GM19324 (cell line): ENCODE measurements around the gene GAL.

Source experiments
- ATAC-seq: cut with Tn5 transposase; IDR thresholded peaks from one replicate; pipeline ENCODE4 v1.9.1; 2021; ENCODE audit warnings: mild to moderate bottlenecking, moderate library complexity; ENCODE audit not compliant: unreplicated experiment, low FRiP score

Gene GAL

DNA sequence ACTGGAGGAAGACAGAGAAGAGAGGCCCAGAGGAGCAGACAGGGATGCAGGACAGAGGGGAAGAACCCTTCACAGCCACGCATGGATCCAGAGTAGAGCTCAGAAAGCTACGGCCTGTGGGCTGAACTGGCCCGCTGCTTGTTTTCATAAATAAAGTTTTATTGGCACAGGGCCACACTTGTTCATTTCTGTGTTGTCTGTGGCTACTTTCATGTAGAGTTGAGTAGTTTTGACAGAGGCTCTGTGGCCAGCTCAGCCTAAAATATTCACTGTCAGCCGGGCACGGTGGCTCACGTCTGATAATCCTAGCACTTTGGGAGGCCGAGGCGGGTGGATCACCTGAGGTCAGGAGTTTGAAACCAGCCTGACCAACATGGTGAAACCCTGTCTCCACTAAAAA lies 26.2 kb upstream of the GAL start:
- ATAC-seq, result no peak

DNA sequence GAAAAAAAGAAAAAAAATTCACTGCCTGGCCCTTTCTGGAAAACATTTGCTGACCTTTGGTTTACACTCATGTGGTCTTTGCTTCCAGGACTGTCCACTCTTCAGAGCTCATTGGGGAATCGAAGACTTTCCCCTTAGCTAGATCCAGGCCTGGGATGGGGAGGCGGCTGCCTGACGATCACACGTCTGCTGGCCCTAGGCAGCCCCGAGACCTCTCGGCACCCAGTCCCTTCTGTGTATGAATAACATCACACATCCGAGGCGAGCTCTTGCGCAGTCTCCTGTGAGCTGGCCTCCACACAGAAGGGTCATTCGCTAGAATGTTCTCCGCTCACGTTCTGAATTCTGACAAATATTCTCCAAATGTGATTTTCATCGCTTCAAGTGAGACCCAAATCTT lies 25.7 kb upstream of the GAL start:
- no peak for ATAC-seq

DNA sequence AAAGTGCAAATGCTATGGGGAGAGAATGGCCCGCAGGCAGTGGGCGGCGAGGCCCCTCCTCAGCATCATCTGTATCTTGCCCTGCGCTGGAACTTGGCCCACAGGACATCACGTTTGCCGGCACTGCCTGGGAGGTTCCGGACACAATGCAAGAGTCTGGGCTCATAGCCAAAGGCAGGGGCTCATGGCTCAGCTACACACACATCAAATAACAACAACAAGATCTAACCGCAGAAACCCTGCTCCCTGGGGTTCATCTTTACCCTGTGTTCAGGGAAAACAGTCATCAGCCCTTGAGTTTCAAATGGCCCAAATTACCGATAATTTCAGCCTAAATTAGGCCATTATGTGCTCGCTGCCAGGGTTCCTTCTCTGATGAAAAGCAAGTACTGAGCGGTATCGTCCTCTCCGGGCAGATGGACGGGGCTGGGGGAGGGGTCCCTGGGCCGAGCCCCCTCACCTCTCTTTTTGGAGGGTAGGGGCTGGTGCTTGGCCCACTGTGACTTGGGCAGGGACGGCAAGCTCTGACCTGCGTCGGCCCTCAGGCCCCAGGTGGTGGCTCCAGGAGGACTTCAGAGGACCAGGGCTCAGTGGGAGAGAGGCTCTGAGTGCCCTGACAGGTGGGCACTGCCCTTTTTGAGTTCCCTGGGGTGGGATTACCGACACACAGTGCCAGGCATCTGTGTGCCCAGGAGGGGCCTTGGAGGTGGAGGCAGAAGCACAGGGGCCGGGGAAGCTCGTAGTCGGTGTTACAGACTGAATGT lies 25.0 kb upstream of the GAL start:
- no peak for ATAC-seq

- ATAC-seq, result no peak
These were observed 24.1 kb upstream of the GAL start for GRCh38 chr11:68660066-68660810.

DNA sequence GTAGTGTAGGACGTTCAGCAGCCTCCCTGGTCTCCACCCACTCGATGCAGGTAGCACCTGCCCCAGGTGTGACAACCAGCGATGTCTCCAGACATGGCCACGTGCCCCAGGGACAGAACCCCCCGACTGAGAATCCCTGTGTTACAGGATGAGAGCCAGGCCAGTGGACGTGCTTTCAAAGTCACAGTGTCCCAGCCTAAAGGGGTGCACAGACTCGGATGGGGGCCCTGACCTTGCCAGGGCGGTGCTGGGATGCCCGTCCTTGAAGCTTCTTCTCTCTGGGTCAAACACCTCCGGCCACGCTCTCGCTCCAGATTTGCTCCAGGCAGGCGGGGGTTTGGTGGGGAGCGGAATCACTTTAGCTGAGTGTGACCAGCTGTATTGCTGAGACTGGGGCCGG lies 23.3 kb upstream of the GAL start:
- no peak for ATAC-seq

- no peak for ATAC-seq
These were observed 22.4 kb upstream of the GAL start for GRCh38 chr11:68661697-68662603.

- ATAC-seq, result no peak
These were observed 20.8 kb upstream of the GAL start for GRCh38 chr11:68663482-68664010.

DNA sequence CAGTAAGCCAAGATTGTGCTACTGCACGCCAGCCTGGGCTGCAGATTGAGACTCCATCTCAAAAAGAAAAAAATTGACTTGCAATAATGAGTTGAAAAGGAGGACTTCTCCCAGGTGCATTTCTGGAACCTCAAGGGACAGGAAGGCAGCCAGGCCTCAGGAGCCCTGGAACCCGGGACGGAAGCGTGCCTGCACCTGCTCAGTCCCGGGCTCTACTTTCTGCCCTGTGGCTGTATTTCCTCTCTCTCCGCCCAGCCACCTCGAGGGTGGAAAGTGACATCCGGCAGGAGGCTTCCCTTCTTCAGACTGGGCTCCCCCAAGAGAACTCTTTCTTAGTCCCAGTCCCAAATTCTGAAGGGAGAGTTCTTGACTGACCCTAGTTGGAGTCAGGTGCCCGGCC lies 20.2 kb upstream of the GAL start:
- ATAC-seq, result no peak

GRCh38 chr11:68664906-68665305 lies 19.4 kb upstream of the GAL start:
- no peak for ATAC-seq

GRCh38 chr11:68665436-68665835 lies 18.9 kb upstream of the GAL start:
- ATAC-seq, result no peak

GRCh38 chr11:68666849-68667248 lies 17.5 kb upstream of the GAL start:
- ATAC-seq, result no peak

GRCh38 chr11:68667511-68668500 lies 16.5 kb upstream of the GAL start:
- ATAC-seq, result no peak

DNA sequence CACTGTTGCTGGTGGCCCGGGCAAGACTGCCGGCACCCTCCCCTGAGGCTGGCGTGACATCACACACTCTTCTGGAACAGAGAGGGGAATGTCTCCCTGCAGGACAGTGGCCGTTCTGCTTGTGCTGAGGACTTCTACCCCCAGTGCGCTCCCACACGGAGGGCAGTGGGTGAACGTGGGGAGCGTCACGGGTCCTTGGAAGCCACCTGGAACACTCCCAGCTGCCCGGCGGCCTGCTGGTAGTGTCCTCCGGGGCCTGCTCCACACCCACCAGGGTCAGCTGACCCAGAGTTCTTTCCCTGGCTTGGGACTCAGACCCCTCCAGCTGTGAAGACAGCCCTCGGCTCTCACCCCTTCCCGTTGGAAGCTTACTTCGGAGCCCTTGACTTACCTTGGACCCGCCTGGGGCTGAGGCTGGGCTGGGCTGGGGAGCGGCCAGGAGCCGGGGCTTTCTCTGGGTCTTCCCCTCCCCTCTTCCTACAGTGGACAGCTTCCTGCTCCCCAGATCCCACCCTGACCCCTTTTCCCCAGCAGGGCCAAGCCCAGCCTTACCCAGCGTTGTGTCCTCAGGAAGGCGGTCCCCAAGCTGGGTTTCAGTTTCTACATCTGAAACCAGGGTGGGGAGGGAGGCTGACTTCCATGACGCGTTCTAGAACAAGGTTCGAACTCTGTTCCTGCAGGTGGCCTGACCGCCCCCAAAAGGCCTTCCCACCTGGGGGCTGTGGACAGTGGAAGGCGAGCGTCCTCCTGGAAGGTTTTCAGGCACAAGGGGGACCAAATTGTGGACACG lies 14.8 kb upstream of the GAL start:
- ATAC-seq, result no peak

- no peak for ATAC-seq
These were observed 13.9 kb upstream of the GAL start for GRCh38 chr11:68670208-68670992.

DNA sequence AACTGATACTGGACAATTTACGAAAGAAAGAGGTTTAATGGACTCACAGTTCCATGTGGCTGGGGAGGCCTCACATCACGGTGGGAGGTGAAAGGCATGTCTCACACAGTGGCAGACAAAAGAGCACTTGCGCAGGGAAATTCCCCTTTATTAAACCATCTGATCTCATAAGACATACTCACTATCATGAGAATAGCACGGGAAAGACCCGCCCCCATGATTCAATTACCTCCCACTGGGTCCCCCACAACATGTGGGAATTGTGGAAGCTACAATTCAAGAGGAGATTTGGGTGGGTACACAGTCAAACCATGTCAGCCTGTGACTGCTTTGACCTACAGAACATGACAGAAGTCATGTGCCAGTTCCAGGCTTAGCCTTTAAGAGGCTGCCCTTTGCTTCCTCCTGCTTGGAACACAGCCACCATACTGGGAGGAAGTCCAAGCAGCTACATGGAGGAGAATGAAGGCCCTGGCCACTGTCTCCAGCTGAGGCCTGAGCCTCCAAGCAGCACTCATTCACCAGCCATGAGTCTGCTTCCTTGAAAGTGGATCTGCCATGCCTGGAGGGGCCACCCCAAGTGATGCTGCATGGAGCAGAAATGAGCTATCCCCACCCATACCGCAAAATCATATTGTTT lies 10.9 kb upstream of the GAL start:
- no peak for ATAC-seq

GRCh38 chr11:68673991-68674390 lies 10.4 kb upstream of the GAL start:
- no peak for ATAC-seq

DNA sequence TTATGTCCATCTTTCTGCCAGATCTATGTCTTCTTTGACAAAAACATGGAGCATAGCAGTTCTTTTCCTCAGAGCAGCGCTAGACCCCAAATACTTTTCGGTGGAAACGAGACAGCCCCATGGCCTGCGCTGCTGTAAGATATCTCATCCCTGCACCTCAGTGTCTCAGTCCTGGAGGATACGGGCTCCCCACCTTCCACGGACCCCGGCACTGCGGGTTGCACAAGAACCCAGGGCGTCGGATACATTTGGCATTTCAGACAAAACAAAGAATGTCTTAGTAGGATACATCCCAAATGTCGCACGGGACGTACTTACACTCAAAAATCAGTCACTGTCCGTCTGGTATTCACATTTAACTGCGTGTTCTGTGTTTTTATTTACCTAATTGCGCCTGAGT lies 9.9 kb upstream of the GAL start:
- no peak for ATAC-seq

DNA sequence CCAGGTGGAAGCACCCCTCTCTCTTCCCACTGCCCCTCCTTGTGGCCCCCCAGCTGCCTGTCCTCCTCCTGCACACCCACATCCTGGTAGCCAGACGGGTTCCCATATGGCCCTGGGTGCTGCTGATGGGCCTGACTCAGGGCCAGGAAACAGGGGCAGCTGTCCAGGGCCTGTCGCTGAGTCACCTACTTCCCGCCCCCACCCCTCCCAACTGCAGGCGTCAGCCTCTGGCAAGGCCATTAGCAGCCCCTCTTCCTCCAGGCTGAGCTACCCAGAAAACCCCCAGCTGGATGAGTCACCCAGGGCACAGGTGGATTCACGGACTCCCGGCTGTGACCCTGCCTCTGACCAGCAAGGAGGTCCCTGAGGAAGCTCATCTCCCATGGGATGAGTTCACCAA lies 6.9 kb upstream of the GAL start:
- no peak for ATAC-seq
